Naive thymus-derived CD8-positive, alpha-beta T cell (primary cell): Measurements from ENCODE around the gene FAT1. TPM values are rescaled to one million over a fixed set of nuclear protein-coding genes. Genes with fewer than 3 reads are reported as not detected.

ENCODE experiments used
- ATAC-seq, 2 donors: fragments of 150-1000 bp; cut with Tn5 transposase in 1 of 2; sonication (Bioruptor Pico), chemical (Tn5 transposase) in 1 of 2; 1 replicate in 1 of 2; 2 replicates in 1 of 2; pipeline ENCODE4 v1.10.0; 2021; ENCODE audit warnings: mild to moderate bottlenecking in 2 of 2, moderate library complexity in 2 of 2
- POLR2A ChIA-PET: fragments of 350-600 bp; sonication (Branson Sonifier 250); formaldehyde crosslinking; loops from one replicate; lab custom pipeline; 2021; ENCODE audit warnings: antibody characterized with exemption; lab: Charles Lee
- DNase-seq, 10 donors: peaks; one replicate each; pipeline versions ENCODE4 v3.0.0 to v3.0.0-alpha.2; 2020 to 2022
- H3K27ac Mint-ChIP-seq, 10 donors: one replicate each; pipeline ENCODE4 v1.8.0; 2020 to 2022; ENCODE audit warnings: mild to moderate bottlenecking in 10 of 10, mixed read lengths in 10 of 10, moderate library complexity in 4 of 10, inconsistent platforms in 1 of 10
- H3K27me3 Mint-ChIP-seq, 5 donors: one replicate each; pipeline ENCODE4 v1.8.0; 2021 to 2022; ENCODE audit warnings: mixed read lengths in 5 of 5
- H3K36me3 Mint-ChIP-seq, 3 donors: one replicate each; pipeline ENCODE4 v1.8.0; 2020 to 2022; ENCODE audit warnings: mixed read lengths in 3 of 3, mild to moderate bottlenecking in 2 of 3, inconsistent platforms in 1 of 3
- H3K4me1 Mint-ChIP-seq, 4 donors: one replicate each; pipeline ENCODE4 v1.8.0; 2021 to 2022; ENCODE audit warnings: mixed read lengths in 4 of 4
- H3K4me3 Mint-ChIP-seq, 10 donors: one replicate each; pipeline ENCODE4 v1.8.0; 2020 to 2022; ENCODE audit warnings: mild to moderate bottlenecking in 10 of 10, mixed read lengths in 10 of 10, moderate library complexity in 6 of 10, inconsistent platforms in 1 of 10
- H3K9me3 Mint-ChIP-seq, 9 donors: one replicate each; pipeline ENCODE4 v1.8.0; 2020 to 2022; ENCODE audit warnings: mixed read lengths in 9 of 9, mild to moderate bottlenecking in 3 of 9, inconsistent platforms in 1 of 9, moderate library complexity in 1 of 9
- polyA plus RNA-seq, 3 donors: library from polyadenylated mRNA; unstranded; fragments of 300-500 nt; fragmentation: Illumina TruSeq; gene quantifications; one replicate each; pipeline ENCODE4 v1.2.3, GENCODE V29; 2021
- total RNA-seq, 8 experiments: library from RNA in 2 of 8; stranded (reverse) in 2 of 8; gene quantifications; one replicate each; pipeline ENCODE4 v1.2.3 and lab custom pipeline; 2021 to 2026

FAT1 gene
- total and polyA plus RNA-seq, 5 experiments from 2014 or later, result not detected

GRCh38 chr4:186726426-186727168 lies 2.9 kb upstream of the FAT1 start:
- ATAC-seq (no peak), DNase-seq (no peak)
- H3K9me3 Mint-ChIP-seq, result peaks cover 0 to 8% (median 0%) of the 10 kb centered on the region in 9 donors
- H3K27me3 Mint-ChIP-seq, result peaks cover 27 to 57% (median 51%) of the 10 kb centered on the region in 5 donors
- POLR2A ChIA-PET, result no interaction called here
- H3K36me3 Mint-ChIP-seq, result peaks cover 0 to 9% (median 5%) of the 10 kb centered on the region in 3 donors
- H3K27ac Mint-ChIP-seq, result no peak overlapping the region
- peak overlapping the region in 8 of 10 donors; percentile 28 to 67 (median 56) for H3K4me3 Mint-ChIP-seq
- H3K4me1 Mint-ChIP-seq, result peaks cover 0 to 20% (median 13%) of the 10 kb centered on the region in 4 donors

- H3K9me3 Mint-ChIP-seq, result peaks cover 0 to 11% (median 4%) of the 10 kb centered on the region in 9 donors
- H3K4me3 Mint-ChIP-seq, result peak overlapping the region in 7 of 10 donors; percentile 11 to 56 (median 35)
- POLR2A ChIA-PET, result no interaction called here
- H3K27me3 Mint-ChIP-seq, result peaks cover 27 to 62% (median 51%) of the 10 kb centered on the region in 5 donors
- peaks cover 0 to 20% (median 13%) of the 10 kb centered on the region in 4 donors for H3K4me1 Mint-ChIP-seq
- H3K27ac Mint-ChIP-seq, result no peak overlapping the region
- DNase-seq, result no peak
- ATAC-seq, result no peak
- peaks cover 3 to 9% (median 5%) of the 10 kb centered on the region in 3 donors for H3K36me3 Mint-ChIP-seq
These were observed 2.1 kb upstream of the FAT1 start for GRCh38 chr4:186725469-186726425.

- Mint-ChIP-seq H3K9me3 (peaks cover 0 to 11% (median 4%) of the 10 kb centered on the region in 9 donors), H3K27ac (no peak overlapping the region), H3K36me3 (peaks cover 3 to 9% (median 5%) of the 10 kb centered on the region in 3 donors), H3K4me3 (peak overlapping the region in 7 of 10 donors; percentile 4 to 67 (median 39)), H3K4me1 (peaks cover 0 to 20% (median 13%) of the 10 kb centered on the region in 4 donors), H3K27me3 (peaks cover 27 to 62% (median 51%) of the 10 kb centered on the region in 5 donors)
- DNase-seq, result no peak
- ATAC-seq, result no peak
- POLR2A ChIA-PET, result no interaction called here
These were observed 1.3 kb upstream of the FAT1 start for GRCh38 chr4:186724864-186725468.

GRCh38 chr4:186724058-186724863 lies 605 bp upstream of the FAT1 start:
- ATAC-seq, result no peak
- H3K4me1 Mint-ChIP-seq, result peaks cover 0 to 20% (median 13%) of the 10 kb centered on the region in 4 donors
- H3K36me3 Mint-ChIP-seq, result peaks cover 3 to 9% (median 5%) of the 10 kb centered on the region in 3 donors
- H3K27ac Mint-ChIP-seq, result no peak overlapping the region
- peaks cover 27 to 61% (median 48%) of the 10 kb centered on the region in 5 donors for H3K27me3 Mint-ChIP-seq
- peaks cover 0 to 11% (median 4%) of the 10 kb centered on the region in 9 donors for H3K9me3 Mint-ChIP-seq
- no peak for DNase-seq
- POLR2A ChIA-PET, result no interaction called here
- peak overlapping the region in 7 of 10 donors; percentile 4 to 67 (median 42) for H3K4me3 Mint-ChIP-seq

- Mint-ChIP-seq H3K4me1 (peaks cover 0 to 20% (median 13%) of the 10 kb centered on the region in 4 donors), H3K27ac (no peak overlapping the region), H3K9me3 (peaks cover 0 to 15% (median 5%) of the 10 kb centered on the region in 9 donors), H3K27me3 (peaks cover 24 to 47% (median 34%) of the 10 kb centered on the region in 5 donors), H3K36me3 (peaks cover 3 to 13% (median 5%) of the 10 kb centered on the region in 3 donors), H3K4me3 (peak overlapping the region; percentile 16 to 68 (median 48))
- DNase-seq (no peak), ATAC-seq (no peak)
- POLR2A ChIA-PET, result no interaction called here
These were observed 812 bp downstream of the FAT1 start for GRCh38 chr4:186722796-186723291.

GRCh38 chr4:186719925-186720694 lies 3.5 kb downstream of the FAT1 start:
- H3K4me1 Mint-ChIP-seq, result peaks cover 0 to 11% (median 7%) of the 10 kb centered on the region in 4 donors
- H3K36me3 Mint-ChIP-seq, result peaks cover 3 to 19% (median 5%) of the 10 kb centered on the region in 3 donors
- no peak for DNase-seq
- peaks cover 8 to 29% (median 17%) of the 10 kb centered on the region in 5 donors for H3K27me3 Mint-ChIP-seq
- H3K27ac Mint-ChIP-seq, result no peak overlapping the region
- peaks cover 0 to 17% (median 13%) of the 10 kb centered on the region in 9 donors for H3K9me3 Mint-ChIP-seq
- POLR2A ChIA-PET, result no interaction called here
- no peak overlapping the region for H3K4me3 Mint-ChIP-seq
- ATAC-seq, result no peak

- H3K27me3 Mint-ChIP-seq, result peaks cover 0 to 17% (median 10%) of the 10 kb centered on the region in 5 donors
- peaks cover 0 to 20% (median 17%) of the 10 kb centered on the region in 9 donors for H3K9me3 Mint-ChIP-seq
- H3K27ac Mint-ChIP-seq, result no peak overlapping the region
- no peak overlapping the region for H3K4me3 Mint-ChIP-seq
- DNase-seq, result no peak
- POLR2A ChIA-PET, result no interaction called here
- no peak for ATAC-seq
- peaks cover 0 to 2% (median 0%) of the 10 kb centered on the region in 4 donors for H3K4me1 Mint-ChIP-seq
- H3K36me3 Mint-ChIP-seq, result peaks cover under 1 to 14% (median 3%) of the 10 kb centered on the region in 3 donors
These were observed 6.1 kb downstream of the FAT1 start for GRCh38 chr4:186717556-186717955.

GRCh38 chr4:186715077-186715476 lies 8.6 kb downstream of the FAT1 start:
- ATAC-seq (no peak), DNase-seq (no peak)
- Mint-ChIP-seq H3K9me3 (peaks cover 0 to 22% (median 13%) of the 10 kb centered on the region in 9 donors), H3K4me1 (no peaks in the 10 kb centered on the region), H3K36me3 (peaks cover 0 to 14% (median 0%) of the 10 kb centered on the region in 3 donors), H3K27ac (no peak overlapping the region), H3K4me3 (no peak overlapping the region), H3K27me3 (peaks cover 0 to 10% (median 0%) of the 10 kb centered on the region in 5 donors)
- POLR2A ChIA-PET, result no interaction called here

- Mint-ChIP-seq H3K27me3 (peaks cover 0 to 13% (median 0%) of the 10 kb centered on the region in 5 donors), H3K4me3 (no peak overlapping the region), H3K4me1 (no peaks in the 10 kb centered on the region), H3K9me3 (peaks cover 0 to 22% (median 13%) of the 10 kb centered on the region in 9 donors), H3K27ac (no peak overlapping the region), H3K36me3 (peaks cover 0 to 14% (median 0%) of the 10 kb centered on the region in 3 donors)
- no peak for DNase-seq
- POLR2A ChIA-PET, result no interaction called here
- no peak for ATAC-seq
These were observed 9.5 kb downstream of the FAT1 start for GRCh38 chr4:186714006-186714675.

- no peaks in the 10 kb centered on the region for H3K4me1 Mint-ChIP-seq
- POLR2A ChIA-PET, result no interaction called here
- peaks cover 0 to 7% (median 0%) of the 10 kb centered on the region in 5 donors for H3K27me3 Mint-ChIP-seq
- DNase-seq (no peak), ATAC-seq (no peak)
- H3K4me3 Mint-ChIP-seq, result no peak overlapping the region
- H3K9me3 Mint-ChIP-seq, result peaks cover 0 to 18% (median 10%) of the 10 kb centered on the region in 9 donors
- peaks cover 0 to 9% (median 0%) of the 10 kb centered on the region in 3 donors for H3K36me3 Mint-ChIP-seq
- H3K27ac Mint-ChIP-seq, result no peak overlapping the region
These were observed 11.0 kb downstream of the FAT1 start for GRCh38 chr4:186712690-186713089.
